ACC112 (cell line): ENCODE measurements around the gene OR2AT4.

Experiments used
- H2AFZ ChIP-seq: fragments of 200-600 bp; sonication (generic); one replicate; pipeline ENCODE4 v1.6.0; 2017; ENCODE audit warnings: antibody characterized with exemption, low read length; ENCODE audit not compliant: unreplicated experiment
- H3K27ac ChIP-seq: fragments of 200-600 bp; sonication (generic); 2 replicates; pipeline ENCODE4 v1.5.1; 2014; ENCODE audit warnings: low read depth, mild to moderate bottlenecking, antibody characterized with exemption, low read length, moderate library complexity
- H3K27me3 ChIP-seq: fragments of 200-600 bp; sonication (generic); 2 replicates; pipeline ENCODE4 v1.6.1; 2014; ENCODE audit warnings: mild to moderate bottlenecking, antibody characterized with exemption, low read length, moderate library complexity, mixed read lengths; ENCODE audit not compliant: insufficient read depth
- H3K36me3 ChIP-seq: fragments of 200-600 bp; sonication (generic); 2 replicates; pipeline ENCODE4 v1.6.1; 2016; ENCODE audit warnings: mild to moderate bottlenecking, antibody characterized with exemption, low read length, moderate library complexity, mixed read lengths; ENCODE audit not compliant: insufficient read depth
- H3K4me1 ChIP-seq: fragments of 200-600 bp; sonication (generic); one replicate; pipeline ENCODE4 v1.6.1; 2016; ENCODE audit warnings: low read length, mixed read lengths; ENCODE audit not compliant: insufficient read depth, unreplicated experiment, control insufficient read depth
- H3K4me3 ChIP-seq: fragments of 200-600 bp; sonication (generic); 2 replicates; pipeline ENCODE4 v1.5.1; 2014; ENCODE audit warnings: mild to moderate bottlenecking, low read depth, low read length
- H3K79me2 ChIP-seq: fragments of 200-600 bp; sonication (generic); one replicate; pipeline ENCODE4 v1.6.0; 2016; ENCODE audit warnings: low read length; ENCODE audit not compliant: control insufficient read depth, unreplicated experiment, insufficient read depth

The OR2AT4 gene

DNA sequence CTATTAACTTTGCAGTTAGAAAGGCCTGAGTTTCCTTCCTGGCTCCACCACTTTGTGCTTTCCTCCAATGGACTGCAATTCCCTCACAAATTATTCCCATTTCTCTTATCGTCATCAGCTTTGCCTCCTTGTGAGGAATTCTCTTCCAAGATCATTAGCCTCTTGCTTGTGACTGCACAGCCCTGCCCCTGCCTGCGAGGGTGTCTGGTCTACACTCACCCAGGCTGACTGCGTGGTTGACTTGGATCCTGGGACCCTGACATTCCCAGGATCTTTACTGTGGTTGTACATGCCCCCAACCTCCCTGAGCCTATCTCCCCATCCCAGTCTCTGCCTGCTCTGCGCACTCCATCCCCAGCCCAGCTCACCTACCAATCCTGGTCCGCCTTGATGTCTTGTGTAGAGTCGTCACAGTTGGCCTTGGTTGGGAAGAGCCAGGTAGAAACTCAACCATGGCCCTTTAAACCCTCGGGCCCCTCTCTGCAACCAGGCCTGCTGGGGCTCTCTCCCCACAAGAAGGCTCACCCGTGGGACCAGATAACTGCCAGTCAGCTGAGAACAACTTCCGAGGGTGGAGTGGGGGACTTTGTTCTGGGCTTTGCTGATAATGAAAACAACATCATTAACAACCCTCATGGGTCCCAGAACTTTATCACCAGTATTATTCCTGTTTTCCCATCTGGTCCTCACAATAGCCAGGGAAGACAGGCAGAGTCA, at the start of gene OR2AT4:
Gene OR2AT4, minus strand, starts transcription at position 421 of the 717 bp plus-strand sequence.
- Histone ChIP-seq H3K36me3 (no peaks in the 10 kb centered on the region), H3K27ac (no peak within 1 kb of the TSS), H3K27me3 (peaks cover 36% of the 10 kb centered on the region), H3K79me2 (no peaks in the 10 kb centered on the region), H3K4me1 (peaks cover 12% of the 10 kb centered on the region), H2AFZ (no peak within 1 kb of the TSS), H3K4me3 (no peak within 1 kb of the TSS)

DNA sequence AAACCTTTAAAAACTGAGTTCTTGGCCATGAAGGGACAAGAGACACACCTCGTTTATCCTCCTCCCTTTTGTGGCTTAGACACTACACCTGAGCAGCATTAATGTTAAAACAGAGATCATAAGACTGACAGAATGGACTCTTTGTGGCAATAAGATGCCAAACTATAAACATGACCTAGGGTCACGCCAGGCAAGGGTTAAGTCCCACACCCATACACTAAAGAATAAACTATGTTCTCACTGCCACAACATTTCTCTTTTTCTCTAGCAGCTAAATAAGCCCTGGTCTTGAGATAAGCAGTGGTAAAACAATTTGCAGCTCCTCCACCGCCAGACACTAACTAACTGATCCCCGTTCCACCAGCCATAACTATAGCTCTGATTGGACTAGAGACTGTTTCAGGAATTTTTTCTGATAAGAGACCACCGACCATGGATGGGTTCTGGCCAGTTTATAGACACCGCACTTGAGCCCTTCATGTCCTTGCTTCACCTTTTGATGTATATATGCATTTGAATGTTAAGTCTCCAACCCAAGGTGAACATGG, 49.4 kb upstream of the OR2AT4 start:
- no peaks in the 10 kb centered on the region for H3K36me3 ChIP-seq
- H3K79me2 ChIP-seq, result no peaks in the 10 kb centered on the region
- H3K27me3 ChIP-seq, result peaks cover 25% of the 10 kb centered on the region
- peaks cover 8% of the 10 kb centered on the region for H3K4me1 ChIP-seq
- no peak overlapping the region for H2AFZ ChIP-seq
- no peak overlapping the region for H3K27ac ChIP-seq
- H3K4me3 ChIP-seq, result no peak overlapping the region

DNA sequence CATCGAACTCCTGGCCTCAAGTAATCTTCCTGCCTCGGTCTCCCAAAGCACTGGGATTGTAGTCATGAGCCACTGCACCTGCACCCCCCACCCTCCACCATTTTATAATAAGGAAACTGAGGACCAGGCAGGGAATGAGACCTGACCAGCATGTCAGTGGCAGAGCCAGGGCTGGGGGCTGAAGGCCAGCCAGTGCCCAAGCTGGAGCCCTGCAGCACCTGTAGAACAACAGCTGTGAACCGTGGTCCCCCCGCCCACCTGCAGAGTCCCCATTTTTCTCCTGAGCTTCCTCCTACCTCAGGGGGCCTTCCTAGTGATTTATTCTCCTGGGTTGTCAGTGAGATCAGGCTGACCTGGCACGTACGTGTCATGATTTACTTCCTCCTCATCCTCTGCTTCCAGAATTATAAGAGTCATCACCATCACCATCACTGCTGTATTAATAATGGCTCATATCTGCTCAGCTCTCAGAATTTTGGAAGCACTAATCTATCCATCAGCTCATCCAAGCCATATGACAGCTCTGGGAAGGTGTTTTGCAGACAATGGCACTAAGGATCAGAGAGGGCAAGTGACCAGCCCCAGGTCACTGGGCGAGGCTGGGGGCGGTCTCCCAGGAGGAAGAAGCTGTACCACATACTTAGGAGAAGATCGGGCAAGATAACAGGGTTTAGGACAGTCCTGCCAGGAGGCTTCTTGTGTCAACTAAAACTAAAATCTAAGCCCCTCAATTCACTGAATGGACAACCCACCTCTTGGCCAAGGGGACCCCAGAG, 48.7 kb upstream of the OR2AT4 start:
- Histone ChIP-seq H3K4me1 (peaks cover 8% of the 10 kb centered on the region), H3K4me3 (no peak overlapping the region)

GRCh38 chr11:75144716-75145014, 48.0 kb upstream of the OR2AT4 start:
- H3K79me2 ChIP-seq, result no peaks in the 10 kb centered on the region
- peaks cover 8% of the 10 kb centered on the region for H3K4me1 ChIP-seq
- no peaks in the 10 kb centered on the region for H3K36me3 ChIP-seq
- H3K27ac ChIP-seq, result no peak overlapping the region
- H3K27me3 ChIP-seq, result peaks cover 13% of the 10 kb centered on the region
- H2AFZ ChIP-seq, result no peak overlapping the region
- no peak overlapping the region for H3K4me3 ChIP-seq

More for the DNA sequence above, 48.7 kb upstream of the OR2AT4 start:
- no peaks in the 10 kb centered on the region for H3K79me2 ChIP-seq
- H2AFZ ChIP-seq, result no peak overlapping the region
- peaks cover 20% of the 10 kb centered on the region for H3K27me3 ChIP-seq
- H3K27ac ChIP-seq, result no peak overlapping the region
- no peaks in the 10 kb centered on the region for H3K36me3 ChIP-seq

DNA sequence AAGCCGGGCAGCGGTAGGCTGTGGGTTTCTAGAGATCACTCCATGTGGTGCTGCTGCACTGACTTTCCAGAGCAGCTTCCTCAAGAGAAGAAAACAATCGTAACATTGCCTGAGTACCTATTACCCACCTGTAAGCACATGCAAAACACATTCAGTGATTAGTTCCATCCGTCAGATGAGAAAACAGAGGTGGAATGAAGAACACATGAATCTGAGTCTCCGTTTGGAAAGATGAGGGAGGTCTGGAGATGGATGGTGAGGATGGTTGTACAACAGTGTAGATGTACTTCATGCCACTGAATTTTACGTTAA, 46.7 kb upstream of the OR2AT4 start:
- Histone ChIP-seq H2AFZ (no peak overlapping the region), H3K36me3 (no peaks in the 10 kb centered on the region), H3K27me3 (peaks cover 3% of the 10 kb centered on the region; the same call in 1 of the 2 replicates), H3K4me3 (no peak overlapping the region), H3K27ac (no peak overlapping the region), H3K79me2 (no peaks in the 10 kb centered on the region), H3K4me1 (peaks cover 8% of the 10 kb centered on the region)

GRCh38 chr11:75142714-75143419, 46.2 kb upstream of the OR2AT4 start:
- Histone ChIP-seq H3K4me3 (no peak overlapping the region), H3K27ac (no peak overlapping the region)

DNA sequence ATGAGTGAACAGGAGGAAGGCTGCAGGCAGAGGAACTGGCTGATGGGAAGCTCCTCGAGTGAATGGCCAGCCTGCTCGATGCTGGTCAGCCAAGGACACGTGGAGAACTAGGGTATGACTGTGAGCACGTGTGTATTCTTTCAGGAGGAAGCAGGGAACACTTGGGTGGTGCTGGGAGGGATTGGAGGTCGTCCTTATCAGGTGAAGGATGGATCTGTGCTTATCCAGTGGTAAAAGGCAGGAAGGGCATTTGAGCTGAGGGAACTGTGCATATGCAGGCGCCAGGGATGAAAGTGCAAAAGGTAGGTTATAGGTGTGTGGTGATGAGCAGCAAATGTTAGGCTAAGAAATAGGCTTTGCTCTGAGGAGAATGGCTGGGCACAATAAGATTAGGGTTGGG, 44.5 kb upstream of the OR2AT4 start:
- Histone ChIP-seq H3K36me3 (no peaks in the 10 kb centered on the region), H3K27ac (no peak overlapping the region), H3K4me1 (peaks cover 8% of the 10 kb centered on the region), H3K27me3 (peaks cover 14% of the 10 kb centered on the region), H2AFZ (no peak overlapping the region), H3K4me3 (no peak overlapping the region), H3K79me2 (no peaks in the 10 kb centered on the region)

More at GRCh38 chr11:75142714-75143419, 46.2 kb upstream of the OR2AT4 start:
- peak overlapping the region; percentile 64 for H2AFZ ChIP-seq
- no peaks in the 10 kb centered on the region for H3K79me2 ChIP-seq
- peaks cover 8% of the 10 kb centered on the region for H3K4me1 ChIP-seq
- H3K36me3 ChIP-seq, result no peaks in the 10 kb centered on the region
- H3K27me3 ChIP-seq, result 0 out of 2 replicates have a peak, but pooled peaks cover 4% of the 10 kb centered on the region

GRCh38 chr11:75140269-75141138, 43.8 kb upstream of the OR2AT4 start:
- H3K79me2 ChIP-seq, result no peaks in the 10 kb centered on the region
- H3K4me3 ChIP-seq, result no peak overlapping the region
- no peaks in the 10 kb centered on the region for H3K36me3 ChIP-seq
- no peak overlapping the region for H3K27ac ChIP-seq
- H3K4me1 ChIP-seq, result peaks cover 8% of the 10 kb centered on the region
- H3K27me3 ChIP-seq, result peaks cover 15% of the 10 kb centered on the region
- no peak overlapping the region for H2AFZ ChIP-seq

DNA sequence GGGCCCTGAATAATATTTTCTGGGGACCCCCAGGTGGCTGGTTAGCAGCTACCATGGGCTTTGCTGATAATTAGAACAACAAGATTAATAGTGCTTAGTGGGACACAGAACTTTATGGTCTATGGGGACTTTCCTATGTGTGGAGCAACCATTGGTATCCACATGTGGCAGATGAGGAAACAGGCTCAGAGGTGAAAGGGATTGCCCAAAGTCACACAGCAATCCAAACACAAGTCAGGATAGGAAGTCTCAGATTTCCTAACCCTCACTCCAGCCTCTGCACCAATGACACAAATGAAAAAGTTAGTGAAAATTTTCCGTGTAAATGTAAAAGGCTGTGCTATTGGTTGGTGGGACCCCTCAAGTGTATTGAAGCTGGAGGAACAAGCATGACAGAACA, 39.0 kb upstream of the OR2AT4 start:
- Histone ChIP-seq H3K79me2 (no peaks in the 10 kb centered on the region), H2AFZ (no peak overlapping the region), H3K36me3 (no peaks in the 10 kb centered on the region), H3K4me3 (no peak overlapping the region), H3K27ac (no peak overlapping the region), H3K27me3 (peaks cover 49% of the 10 kb centered on the region), H3K4me1 (no peaks in the 10 kb centered on the region)
